Activated CD8-positive, alpha-beta memory T cell treated with anti-CD3 and anti-CD28 coated beads for 48 hours (primary cell): ENCODE measurements around the gene SLC7A10.
A peak's percentile ranks its signal among the peaks of the same experiment; 100 is the strongest.

Source experiments
- DNase-seq, 3 experiments: peaks; one replicate each; pipeline ENCODE4 v3.0.0-alpha.2; 2020; ENCODE audit warnings: low read depth in 2 of 3, low spot score in 2 of 3

SLC7A10 gene

GRCh38 chr19:33225458-33225926 lies at the start of gene SLC7A10:
TSS of gene SLC7A10 (minus strand) at chr19:33225850. CDS start at chr19:33225703, 147 bp downstream.
- no peak for DNase-seq

DNA sequence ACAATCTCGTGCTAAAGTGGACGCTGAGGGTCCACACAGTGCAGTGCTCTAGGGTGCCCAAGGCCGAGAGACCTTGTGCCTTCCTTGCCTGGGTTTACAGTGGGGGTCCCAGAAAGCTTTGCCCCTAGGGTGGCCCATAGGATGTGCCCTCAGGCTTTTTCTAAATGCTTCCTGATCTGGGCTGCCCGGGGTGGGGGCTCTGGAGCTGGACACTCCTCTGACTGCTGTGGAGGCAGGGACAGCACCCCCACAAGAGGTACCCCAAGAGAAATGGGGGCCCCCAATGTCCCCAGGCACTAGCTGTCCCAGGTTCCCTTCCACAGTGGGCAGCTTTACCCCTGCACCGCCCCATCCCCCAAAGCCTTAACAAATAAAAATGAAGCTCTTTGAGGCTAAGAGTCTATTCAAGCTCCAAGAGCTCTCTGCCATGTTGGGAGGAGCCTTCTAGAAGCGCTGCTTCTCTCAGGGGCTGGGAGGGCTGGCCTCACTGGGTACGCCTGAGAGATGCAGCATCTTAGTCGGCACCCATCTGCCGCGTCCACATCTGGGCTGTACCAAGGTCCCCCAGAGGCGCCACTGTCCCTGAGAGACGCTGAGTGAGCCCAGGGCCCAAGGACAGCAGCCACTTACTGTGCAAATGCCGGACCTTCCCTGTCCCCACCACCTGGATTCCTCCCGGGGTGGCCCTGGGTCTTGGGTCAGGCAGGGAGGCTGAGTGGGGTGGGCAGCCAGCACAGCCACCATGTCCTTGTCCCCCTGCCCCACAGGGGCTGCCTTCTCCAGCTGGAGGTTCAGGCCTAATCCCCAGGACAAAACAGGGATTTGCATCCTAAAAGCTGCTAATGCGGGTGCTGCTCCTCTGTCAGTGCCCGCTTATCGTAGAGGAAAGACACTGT lies 49.3 kb upstream of the SLC7A10 start:
- no peak for DNase-seq

DNA sequence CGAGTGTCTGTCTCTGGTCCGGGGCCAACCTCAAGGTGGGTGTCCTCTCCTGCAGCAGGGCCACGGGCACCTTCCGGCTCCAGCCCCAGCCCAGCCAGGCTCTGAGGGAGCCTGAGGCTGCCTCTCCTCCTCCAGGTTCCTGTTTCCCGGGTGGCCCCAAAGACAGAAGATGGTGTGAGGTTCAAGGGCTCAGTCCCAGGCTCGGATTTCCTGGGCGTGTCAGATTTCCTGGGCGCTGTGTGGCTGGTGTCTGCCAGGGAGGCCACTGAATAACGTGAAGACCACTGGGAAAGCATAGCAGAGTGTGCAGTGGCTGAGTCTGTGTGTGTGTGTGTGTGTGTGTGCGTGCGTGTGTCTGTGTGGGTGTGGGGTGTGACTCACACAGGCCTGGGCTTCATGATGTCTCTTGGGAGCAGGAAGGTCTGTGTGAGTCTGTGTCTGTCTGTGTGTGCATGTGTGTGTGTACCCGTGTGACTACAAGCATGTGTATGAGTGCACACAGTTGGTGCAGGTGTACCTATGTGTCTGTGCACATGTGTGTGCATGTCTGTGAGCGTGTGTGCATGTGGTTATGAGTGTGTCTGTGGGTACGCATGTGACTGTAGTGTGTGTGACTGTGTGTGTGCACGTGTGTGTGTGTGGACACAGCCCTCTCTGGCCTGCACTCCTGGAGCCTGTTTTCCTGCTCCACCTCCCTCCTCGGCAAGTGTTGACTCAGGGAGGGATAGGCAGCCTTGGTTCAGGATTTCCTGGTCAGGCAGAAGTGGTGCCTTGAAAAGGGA lies 48.4 kb upstream of the SLC7A10 start:
- peak in 1 of 3 experiments; percentile 9 for DNase-seq

GRCh38 chr19:33273065-33273736 lies 47.6 kb upstream of the SLC7A10 start:
- DNase-seq: no peak

- DNase-seq: no peak
These were observed 45.8 kb upstream of the SLC7A10 start for GRCh38 chr19:33271246-33272021.

DNA sequence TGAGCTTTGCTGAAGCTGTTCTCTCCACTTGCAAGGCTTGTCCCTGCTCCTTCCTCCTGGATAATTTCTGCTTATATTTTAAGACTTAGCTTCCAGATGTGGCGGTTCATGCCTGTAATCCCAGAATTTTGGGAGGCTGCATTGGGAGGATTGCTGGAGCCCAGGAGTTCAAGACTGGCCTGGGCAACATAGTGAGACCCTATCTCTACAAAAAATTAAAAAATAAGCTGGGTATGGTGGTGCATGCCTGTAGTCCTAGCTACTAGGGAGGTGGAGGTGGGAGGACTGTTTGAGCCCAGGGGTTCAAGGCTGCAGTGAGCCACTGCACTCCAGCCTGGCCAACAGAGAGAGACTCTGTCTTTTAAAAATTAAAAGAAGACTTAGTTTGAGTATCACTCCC lies 45.1 kb upstream of the SLC7A10 start:
- DNase-seq: no peak

GRCh38 chr19:33269016-33269415 lies 43.4 kb upstream of the SLC7A10 start:
- no peak for DNase-seq

DNA sequence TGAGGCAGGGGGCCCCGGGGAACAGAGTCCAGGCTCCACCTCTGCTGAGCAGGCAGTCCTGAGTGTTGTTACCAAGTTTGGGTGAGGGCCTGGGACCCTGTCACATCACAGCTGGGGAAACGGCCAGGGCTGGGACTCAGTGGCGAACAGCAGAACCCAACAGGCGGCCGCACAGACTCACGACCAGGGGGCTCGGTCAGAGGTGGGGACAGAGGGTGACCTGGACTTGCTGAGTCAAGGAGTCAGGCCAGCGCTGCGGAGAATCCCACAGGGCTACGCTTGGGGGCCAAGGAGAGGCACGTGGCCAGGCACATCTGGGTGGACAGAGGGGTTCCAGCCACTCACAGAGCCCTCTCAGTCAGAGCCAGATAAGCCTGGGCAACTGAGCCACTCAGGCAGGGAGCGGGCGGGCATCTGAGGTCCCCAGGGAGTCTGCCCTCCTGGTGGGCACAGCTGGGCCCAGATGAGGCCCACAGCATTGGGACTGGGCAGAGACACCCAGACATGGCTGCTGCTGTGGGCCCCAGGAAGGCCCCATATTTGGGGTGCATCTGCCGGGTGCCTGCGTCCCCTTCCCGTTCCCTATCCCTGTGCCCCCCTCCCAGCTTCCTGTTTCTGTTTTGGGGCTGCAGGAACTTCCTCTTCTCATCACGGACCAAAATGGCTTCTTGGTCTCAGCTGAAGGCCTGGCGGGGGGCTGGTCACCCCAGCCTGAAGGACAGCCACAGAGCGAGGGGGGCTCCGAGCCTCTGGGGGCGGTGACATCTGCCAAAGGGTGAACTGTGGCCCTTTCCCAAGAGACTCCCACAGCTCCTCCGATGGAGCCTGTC lies 42.7 kb upstream of the SLC7A10 start:
- DNase-seq: no peak

GRCh38 chr19:33267706-33268105 lies 42.1 kb upstream of the SLC7A10 start:
- DNase-seq: no peak

GRCh38 chr19:33266974-33267484 lies 41.4 kb upstream of the SLC7A10 start:
- DNase-seq: no peak

- DNase-seq: no peak
These were observed 39.3 kb upstream of the SLC7A10 start for GRCh38 chr19:33264881-33265445.

DNA sequence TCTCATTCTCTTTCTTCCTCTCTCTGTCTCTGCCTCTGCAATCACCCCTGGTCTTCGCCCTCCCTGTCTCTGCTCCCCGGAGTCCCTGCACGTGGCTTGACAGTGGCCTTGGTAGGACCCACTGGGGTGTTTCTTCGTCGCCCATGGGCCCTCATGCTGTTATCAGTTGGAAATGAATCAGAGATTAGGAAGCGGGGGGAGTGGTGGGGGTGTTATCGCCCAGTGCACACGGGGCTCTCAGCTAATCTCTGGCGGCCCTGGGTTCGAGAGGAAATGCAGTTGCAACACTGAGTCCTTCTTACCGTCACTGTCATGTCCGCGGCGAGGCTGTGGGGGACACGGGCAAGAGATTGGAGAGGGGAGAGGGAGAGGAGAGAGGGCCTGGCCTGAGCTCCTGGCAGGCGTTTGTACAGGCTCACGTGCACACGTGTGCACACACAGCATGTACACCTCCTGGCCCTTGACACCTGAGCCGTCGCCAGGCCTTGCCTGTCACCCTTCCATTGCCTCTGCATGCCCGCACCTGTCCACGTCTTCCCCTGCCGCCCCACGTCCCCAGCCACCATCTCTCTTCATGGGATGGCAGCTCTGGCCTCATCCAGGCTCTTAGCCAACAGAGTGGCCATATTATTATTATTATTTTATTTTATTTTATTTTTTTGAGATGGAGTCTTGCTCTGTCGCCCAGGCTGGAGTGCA lies 37.8 kb upstream of the SLC7A10 start:
- DNase-seq: no peak

GRCh38 chr19:33261511-33262189 lies 36.0 kb upstream of the SLC7A10 start:
- no peak for DNase-seq

GRCh38 chr19:33260628-33261418 lies 35.2 kb upstream of the SLC7A10 start:
- DNase-seq: no peak

GRCh38 chr19:33259539-33259938 lies 33.9 kb upstream of the SLC7A10 start:
- no peak for DNase-seq

GRCh38 chr19:33257828-33258227 lies 32.2 kb upstream of the SLC7A10 start:
- DNase-seq: no peak

GRCh38 chr19:33256261-33256660 lies 30.6 kb upstream of the SLC7A10 start:
- no peak for DNase-seq
